Central memory CD8-positive, alpha-beta T cell (primary cell): Measurements from ENCODE around the gene C14orf180.
"Not testable (repeated sequence)": the region's sequence is repeated elsewhere in the genome, so short reads cannot be mapped to it uniquely, and the experiment has no call there.

ENCODE experiments used
- ATAC-seq: fragments of 150-1000 bp; cut with Tn5 transposase; replicated peaks from 2 replicates; pipeline ENCODE4 v1.10.0; 2022; ENCODE audit warnings: mild to moderate bottlenecking, moderate FRiP score, moderate number of reproducible peaks; ENCODE audit not compliant: poor library complexity, severe bottlenecking; ENCODE audit errors: extremely low read depth
- DNase-seq, 2 donors: peaks; one replicate each; pipeline ENCODE4 v3.0.0; 2021; ENCODE audit warnings: low spot score in 2 of 2
- H3K27ac Mint-ChIP-seq: one replicate; pipeline ENCODE4 v1.8.0; 2022; ENCODE audit warnings: low read depth, mild to moderate bottlenecking, moderate library complexity, mixed read lengths
- H3K27me3 Mint-ChIP-seq: one replicate; pipeline ENCODE4 v1.8.0; 2022; ENCODE audit warnings: mixed read lengths
- H3K36me3 Mint-ChIP-seq: one replicate; pipeline ENCODE4 v1.8.0; 2022; ENCODE audit warnings: mild to moderate bottlenecking, moderate library complexity, mixed read lengths; ENCODE audit not compliant: insufficient read depth
- H3K4me1 Mint-ChIP-seq: one replicate; pipeline ENCODE4 v1.8.0; 2022; ENCODE audit warnings: mixed read lengths
- H3K4me3 Mint-ChIP-seq: one replicate; pipeline ENCODE4 v1.8.0; 2022; ENCODE audit warnings: mild to moderate bottlenecking, moderate library complexity, mixed read lengths
- H3K9me3 Mint-ChIP-seq: one replicate; pipeline ENCODE4 v1.8.0; 2022; ENCODE audit warnings: mixed read lengths

The C14orf180 gene

DNA sequence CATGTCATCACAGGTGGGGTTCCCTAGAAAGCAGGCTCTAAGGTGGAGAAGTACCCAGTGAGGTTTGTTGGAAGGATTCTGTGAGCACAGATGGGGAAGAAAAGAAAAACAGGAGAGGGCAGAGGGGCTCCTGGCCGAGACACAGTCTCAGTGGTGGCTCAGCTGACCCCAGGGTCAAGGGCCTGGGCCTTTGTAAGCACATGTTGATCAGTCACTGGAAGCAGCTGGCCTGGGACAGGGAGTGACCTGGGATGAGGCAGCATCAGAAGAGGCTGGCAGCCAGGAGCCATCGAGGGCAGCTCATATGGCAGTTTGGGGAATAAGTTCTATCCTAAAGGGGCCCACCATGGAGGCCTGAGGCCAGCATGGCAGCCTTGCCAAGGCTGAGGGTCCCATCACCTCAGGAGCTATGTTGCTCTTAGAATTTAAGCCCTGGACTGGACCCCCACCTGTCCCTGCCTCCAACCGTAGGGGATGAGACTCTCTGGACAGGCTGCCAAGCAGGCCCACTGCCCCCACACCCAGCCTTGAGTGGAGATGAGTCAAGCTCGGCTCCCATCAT, 31.3 kb downstream of the C14orf180 start:
- Mint-ChIP-seq H3K4me1 (no peaks in the 10 kb centered on the region), H3K9me3 (no peaks in the 10 kb centered on the region), H3K36me3 (no peaks in the 10 kb centered on the region), H3K4me3 (no peak overlapping the region), H3K27ac (no peak overlapping the region), H3K27me3 (peaks cover 71% of the 10 kb centered on the region)
- DNase-seq (no peak), ATAC-seq (no peak)

DNA sequence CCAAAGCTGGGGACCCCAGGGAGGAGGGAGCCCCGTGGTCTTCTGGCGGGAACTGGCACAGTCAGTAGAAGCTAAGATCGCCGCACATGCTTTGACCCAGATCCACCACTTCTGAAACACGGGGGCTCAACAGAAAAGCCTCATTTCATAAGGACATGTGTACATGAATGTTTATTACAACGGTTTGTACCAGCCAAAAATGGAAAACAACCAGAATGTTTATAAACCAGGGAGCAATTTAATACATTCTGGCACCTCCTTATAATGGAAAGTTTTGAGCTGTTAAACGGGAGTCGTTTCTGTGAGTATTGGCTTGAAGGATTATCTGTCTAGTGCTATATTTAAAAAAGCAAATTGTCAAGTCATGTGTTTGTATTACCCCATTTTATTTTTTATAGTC, 32.3 kb downstream of the C14orf180 start:
- H3K36me3 Mint-ChIP-seq = no peaks in the 10 kb centered on the region
- peaks cover 74% of the 10 kb centered on the region for H3K27me3 Mint-ChIP-seq
- no peaks in the 10 kb centered on the region for H3K4me1 Mint-ChIP-seq
- DNase-seq (no peak), ATAC-seq (no peak)
- no peak overlapping the region for H3K4me3 Mint-ChIP-seq
- no peak overlapping the region for H3K27ac Mint-ChIP-seq
- no peaks in the 10 kb centered on the region for H3K9me3 Mint-ChIP-seq

DNA sequence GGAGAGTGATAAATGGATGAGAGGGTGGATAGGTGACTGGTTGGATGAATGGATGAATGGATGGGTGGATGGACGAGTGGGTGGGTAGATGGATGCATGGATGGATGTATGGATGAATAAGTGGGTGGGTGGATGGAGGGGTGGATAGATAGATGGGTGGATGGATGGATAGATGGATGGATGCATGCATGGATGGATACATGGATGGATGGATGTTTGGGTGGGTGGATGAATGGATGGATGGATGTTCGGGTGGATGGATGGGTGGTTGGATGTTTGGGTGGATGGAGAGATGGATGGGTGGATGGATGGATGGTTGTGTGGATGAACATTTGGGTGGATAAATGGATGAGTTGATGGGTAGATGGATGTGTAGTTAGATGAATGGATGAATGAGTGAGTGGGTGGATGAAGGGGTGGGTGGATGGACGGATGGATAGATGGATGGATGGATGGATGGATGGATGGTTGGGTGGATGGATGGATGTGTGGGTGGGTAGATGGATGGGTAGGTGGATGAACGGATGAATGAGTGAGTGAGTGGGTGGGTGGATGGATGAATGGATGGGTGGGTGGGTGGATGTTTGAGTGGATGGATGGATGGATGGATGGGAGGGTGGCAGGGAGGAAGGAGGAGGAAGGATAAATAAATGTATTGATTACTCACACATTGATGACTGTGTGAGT, 34.7 kb downstream of the C14orf180 start:
- Mint-ChIP-seq H3K4me3 (no peak overlapping the region), H3K36me3 (no peaks in the 10 kb centered on the region), H3K27ac (no peak overlapping the region), H3K27me3 (peaks cover 75% of the 10 kb centered on the region), H3K4me1 (no peaks in the 10 kb centered on the region), H3K9me3 (no peaks in the 10 kb centered on the region)
- ATAC-seq (no peak), DNase-seq (no peak)

DNA sequence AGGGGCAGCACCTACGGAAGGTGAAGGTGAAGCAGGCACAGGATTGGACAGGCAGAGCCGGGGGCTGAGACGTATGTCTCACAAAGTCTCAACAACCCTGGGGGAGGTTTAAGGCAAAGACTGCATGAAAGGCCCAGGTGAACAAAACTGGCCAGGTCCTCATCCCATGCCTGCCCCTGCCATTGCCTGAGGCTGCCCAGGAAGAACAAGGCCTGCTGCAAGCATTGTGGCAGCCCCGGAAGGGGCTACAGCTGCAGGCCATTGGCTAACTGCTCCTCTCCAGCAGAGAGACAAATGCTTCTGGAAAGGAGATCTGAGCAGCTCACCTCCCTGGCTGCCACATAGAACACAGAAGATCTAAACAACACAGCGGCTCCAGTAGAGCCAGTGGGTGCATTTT, 45.4 kb downstream of the C14orf180 start:
- H3K9me3 Mint-ChIP-seq = peaks cover 16% of the 10 kb centered on the region
- no peaks in the 10 kb centered on the region for H3K4me1 Mint-ChIP-seq
- H3K27me3 Mint-ChIP-seq = peaks cover 78% of the 10 kb centered on the region
- ATAC-seq (no peak), DNase-seq (no peak)
- no peak overlapping the region for H3K4me3 Mint-ChIP-seq
- H3K27ac Mint-ChIP-seq = no peak overlapping the region
- H3K36me3 Mint-ChIP-seq = no peaks in the 10 kb centered on the region

DNA sequence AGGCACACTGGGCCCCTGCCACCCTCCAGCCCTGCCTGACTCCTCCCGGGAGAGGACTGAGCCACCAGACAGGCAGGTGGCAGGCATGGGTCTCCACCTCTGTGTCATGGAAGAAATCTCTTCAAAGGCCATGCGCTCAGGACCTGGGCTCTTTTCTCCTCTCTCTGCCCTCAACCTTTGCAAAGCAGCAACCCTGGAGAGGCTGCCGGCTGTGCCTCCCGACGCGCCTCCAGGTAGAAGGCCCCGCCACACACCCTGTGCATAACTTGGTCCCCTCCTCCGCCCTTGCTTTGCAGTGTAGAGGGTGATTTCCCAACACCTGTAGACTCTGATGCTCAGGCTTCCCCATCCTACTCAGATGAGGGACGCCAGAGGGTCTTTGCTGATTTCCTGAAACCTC, 53.2 kb downstream of the C14orf180 start:
- no peak for ATAC-seq
- no peak for DNase-seq
- no peak overlapping the region for H3K27ac Mint-ChIP-seq
- peaks cover 2% of the 10 kb centered on the region for H3K36me3 Mint-ChIP-seq
- H3K27me3 Mint-ChIP-seq = peaks cover 40% of the 10 kb centered on the region
- no peaks in the 10 kb centered on the region for H3K4me1 Mint-ChIP-seq
- H3K4me3 Mint-ChIP-seq = no peak overlapping the region
- peaks cover 6% of the 10 kb centered on the region for H3K9me3 Mint-ChIP-seq

DNA sequence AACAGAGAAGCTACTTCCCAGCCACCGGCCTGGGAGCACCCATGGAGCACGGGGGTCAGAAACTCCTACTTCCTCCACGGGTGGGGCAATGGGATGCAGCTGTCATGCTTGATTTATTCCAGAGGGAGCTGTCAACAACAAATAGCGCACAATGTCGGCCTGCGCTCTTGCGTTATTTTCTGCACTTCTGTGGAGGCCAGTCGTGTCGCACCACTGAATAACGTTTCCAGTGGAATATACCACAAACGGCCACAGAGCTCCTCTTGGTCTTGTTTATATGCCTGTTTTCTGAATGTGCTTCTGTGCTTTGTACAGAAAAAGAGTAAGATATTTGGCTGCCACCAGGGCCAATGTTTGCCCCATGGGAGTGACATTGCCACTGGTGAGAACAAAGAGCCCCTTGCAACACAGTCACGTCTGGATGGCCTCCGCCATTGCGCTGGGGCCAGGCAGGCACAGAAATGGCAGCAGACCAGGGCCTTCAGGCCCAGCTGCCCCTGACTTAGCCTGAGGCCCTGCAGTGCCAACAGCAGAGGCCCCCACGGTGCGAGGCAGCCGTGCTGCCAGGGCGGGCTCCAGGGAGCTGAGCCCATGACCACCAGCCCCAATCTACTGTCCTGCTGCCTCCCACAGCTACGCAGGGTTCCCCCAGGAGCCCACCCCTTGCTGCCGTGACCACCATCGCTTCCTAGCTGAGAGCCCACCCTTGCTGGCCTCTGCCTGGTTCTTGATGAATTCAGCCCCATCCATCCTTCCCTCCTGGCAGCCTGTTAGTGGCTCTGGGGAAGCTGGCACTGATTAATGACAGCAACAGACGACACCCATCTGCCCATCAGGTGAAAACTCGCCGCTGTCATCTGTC, 53.9 kb downstream of the C14orf180 start:
- H3K9me3 Mint-ChIP-seq = peaks cover 6% of the 10 kb centered on the region
- no peak overlapping the region for H3K4me3 Mint-ChIP-seq
- no peaks in the 10 kb centered on the region for H3K4me1 Mint-ChIP-seq
- H3K36me3 Mint-ChIP-seq = peaks cover 2% of the 10 kb centered on the region
- DNase-seq = no peak
- ATAC-seq = no peak
- peaks cover 41% of the 10 kb centered on the region for H3K27me3 Mint-ChIP-seq
- no peak overlapping the region for H3K27ac Mint-ChIP-seq

DNA sequence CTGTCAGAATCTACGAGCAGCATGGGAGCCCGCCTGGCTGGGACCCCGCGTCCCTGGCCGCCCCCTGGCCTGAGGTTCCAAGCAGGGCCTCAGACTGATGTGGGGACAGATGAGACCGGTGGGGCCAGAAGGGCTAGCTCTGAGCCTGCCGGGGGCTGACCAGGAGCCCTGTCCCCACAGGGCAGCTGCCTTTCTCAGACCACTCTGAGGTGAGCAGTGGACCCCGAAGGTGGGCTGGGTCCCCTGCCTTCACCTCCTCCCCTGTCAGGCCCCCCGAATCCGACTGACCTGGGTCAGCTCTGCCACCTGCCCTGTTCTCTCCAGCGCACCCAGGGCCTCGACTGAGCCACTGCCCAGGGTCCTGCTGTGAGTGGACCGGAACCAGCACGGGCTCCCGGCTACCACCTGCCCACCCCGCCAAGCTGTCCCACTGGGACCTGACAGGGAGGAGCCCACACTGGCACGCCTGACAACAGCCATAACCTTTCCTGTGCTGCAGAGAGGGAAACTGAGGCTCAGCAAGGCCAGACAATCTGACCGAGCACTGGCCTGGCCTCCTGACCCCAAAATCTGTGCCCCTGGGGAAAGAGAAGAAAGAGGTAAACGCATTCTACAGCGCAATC, 54.7 kb downstream of the C14orf180 start:
- Mint-ChIP-seq H3K9me3 (peaks cover 1% of the 10 kb centered on the region), H3K4me1 (no peaks in the 10 kb centered on the region), H3K4me3 (no peak overlapping the region), H3K36me3 (peaks cover 2% of the 10 kb centered on the region), H3K27ac (no peak overlapping the region), H3K27me3 (peaks cover 42% of the 10 kb centered on the region)
- no peak for DNase-seq
- ATAC-seq = no peak

DNA sequence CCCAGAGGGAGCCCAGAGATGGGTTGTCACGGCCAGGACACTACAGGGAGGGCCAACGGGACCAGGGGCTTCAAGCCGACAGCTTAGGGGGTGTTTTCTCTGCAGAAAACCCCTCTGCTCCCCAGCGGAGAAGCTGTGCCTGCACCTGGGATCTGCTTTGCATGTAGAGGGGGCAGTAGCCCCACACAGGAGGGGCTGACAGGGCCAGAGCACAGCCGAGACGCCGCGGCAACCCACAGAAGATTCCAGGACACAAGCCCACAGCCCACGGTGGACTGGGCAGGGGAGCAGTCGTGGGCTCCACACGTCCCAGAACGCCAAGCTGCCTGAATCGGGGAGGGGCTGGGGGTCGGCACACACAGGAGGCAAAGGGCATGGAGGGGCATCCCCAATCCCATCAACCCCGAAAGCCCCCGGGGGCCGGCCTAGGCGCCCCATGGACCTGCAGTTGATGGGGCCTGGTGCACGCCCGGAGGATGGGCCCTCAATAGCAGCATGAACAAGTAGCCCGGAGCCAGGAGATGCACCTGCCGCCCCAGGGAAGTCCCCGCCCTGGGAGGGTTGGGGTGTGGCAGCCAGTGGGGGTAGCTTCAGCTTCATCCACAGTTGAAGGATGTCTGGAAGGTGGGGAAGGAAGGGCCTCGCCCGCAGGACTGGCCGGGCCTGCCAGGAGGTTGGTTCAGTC, 55.5 kb downstream of the C14orf180 start:
- DNase-seq = no peak
- Mint-ChIP-seq H3K36me3 (peaks cover 2% of the 10 kb centered on the region), H3K27me3 (peaks cover 42% of the 10 kb centered on the region), H3K9me3 (no peaks in the 10 kb centered on the region), H3K4me1 (no peaks in the 10 kb centered on the region), H3K27ac (no peak overlapping the region), H3K4me3 (no peak overlapping the region)
- no peak for ATAC-seq

DNA sequence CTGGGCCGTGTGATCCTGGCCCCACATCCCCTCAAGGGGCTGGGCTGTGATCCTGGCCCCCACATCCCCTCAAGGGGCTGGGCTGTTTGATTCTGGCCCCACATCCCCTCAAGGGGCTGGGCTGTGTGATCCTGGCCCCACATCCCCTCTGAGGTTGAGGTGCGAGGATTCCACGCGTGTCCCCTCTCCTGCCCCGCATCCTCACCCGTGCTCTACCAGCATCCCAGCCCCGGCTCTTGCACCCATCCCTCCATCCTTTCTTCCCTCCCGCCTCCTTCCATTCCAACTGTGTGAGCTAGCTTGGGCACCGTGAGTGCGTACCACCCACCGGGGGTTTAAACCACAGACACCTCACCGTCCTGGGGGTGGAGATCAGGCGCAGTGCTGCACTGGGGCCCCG, 56.2 kb downstream of the C14orf180 start:
- no peak overlapping the region for H3K27ac Mint-ChIP-seq
- H3K27me3 Mint-ChIP-seq = peaks cover 41% of the 10 kb centered on the region

DNA sequence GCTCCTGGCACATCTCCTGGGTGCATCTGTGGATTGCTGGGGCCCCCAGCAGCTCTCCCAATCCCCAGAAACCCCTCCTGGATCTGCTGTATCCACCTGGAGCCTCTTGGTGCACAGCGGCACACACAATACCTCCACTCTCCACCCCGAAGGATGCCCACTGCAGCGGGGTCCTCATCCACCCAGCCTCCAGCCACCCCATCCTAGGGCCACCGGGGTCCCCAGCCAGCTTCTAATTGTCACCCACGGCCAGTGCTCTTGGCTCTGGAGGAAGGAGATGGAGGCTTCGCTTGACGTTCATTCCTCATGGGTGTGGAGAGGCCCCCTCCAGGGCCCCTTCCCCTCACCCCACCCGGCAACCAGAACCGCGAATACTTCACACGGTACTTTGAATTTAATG, 56.6 kb downstream of the C14orf180 start:
- no peak for DNase-seq
- H3K27me3 Mint-ChIP-seq = peaks cover 41% of the 10 kb centered on the region
- no peaks in the 10 kb centered on the region for H3K9me3 Mint-ChIP-seq
- no peak overlapping the region for H3K27ac Mint-ChIP-seq
- H3K4me3 Mint-ChIP-seq = no peak overlapping the region
- peaks cover 2% of the 10 kb centered on the region for H3K36me3 Mint-ChIP-seq
- no peak for ATAC-seq
- no peaks in the 10 kb centered on the region for H3K4me1 Mint-ChIP-seq

More for the DNA sequence above, 56.2 kb downstream of the C14orf180 start:
- H3K4me3 Mint-ChIP-seq = no peak overlapping the region
- H3K36me3 Mint-ChIP-seq = peaks cover 2% of the 10 kb centered on the region
- no peak for ATAC-seq
- no peaks in the 10 kb centered on the region for H3K9me3 Mint-ChIP-seq
- DNase-seq = no peak
- H3K4me1 Mint-ChIP-seq = no peaks in the 10 kb centered on the region

DNA sequence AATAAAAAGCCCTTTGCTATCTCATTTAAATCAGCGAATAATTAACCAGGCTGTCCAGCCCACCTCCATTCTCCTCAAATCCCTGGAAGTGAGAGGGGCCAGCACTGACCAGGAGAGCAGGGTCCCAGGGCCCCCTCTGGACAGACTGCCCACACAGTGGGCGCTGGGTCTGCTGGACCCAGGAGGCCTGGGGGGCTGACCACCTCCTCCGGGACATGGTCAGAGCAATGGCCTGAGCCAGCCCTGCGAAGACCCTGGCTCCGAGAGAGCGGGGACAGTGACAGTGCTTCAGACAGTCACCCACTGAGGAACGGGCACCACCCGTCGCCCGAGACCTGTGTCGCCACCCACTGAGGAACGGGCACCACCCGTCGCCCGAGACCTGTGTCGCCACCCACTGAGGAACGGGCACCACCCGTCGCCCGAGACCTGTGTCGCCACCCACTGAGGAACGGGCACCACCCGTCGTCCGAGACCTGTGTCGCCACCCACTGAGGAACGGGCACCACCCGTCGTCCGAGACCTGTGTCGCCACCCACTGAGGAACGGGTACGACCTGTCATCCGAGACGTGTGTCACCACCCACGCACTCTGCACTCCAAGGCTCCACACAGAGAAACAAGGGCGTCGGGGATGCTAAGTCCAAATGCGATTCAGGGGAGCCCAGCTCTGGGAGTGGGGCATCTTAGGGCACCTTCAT, 57.4 kb downstream of the C14orf180 start:
- H3K27ac Mint-ChIP-seq, H3K9me3 Mint-ChIP-seq, H3K4me3 Mint-ChIP-seq, H3K36me3 Mint-ChIP-seq, DNase-seq, ATAC-seq, H3K4me1 Mint-ChIP-seq: not testable (repeated sequence)
- peaks cover 41% of the 10 kb centered on the region for H3K27me3 Mint-ChIP-seq

DNA sequence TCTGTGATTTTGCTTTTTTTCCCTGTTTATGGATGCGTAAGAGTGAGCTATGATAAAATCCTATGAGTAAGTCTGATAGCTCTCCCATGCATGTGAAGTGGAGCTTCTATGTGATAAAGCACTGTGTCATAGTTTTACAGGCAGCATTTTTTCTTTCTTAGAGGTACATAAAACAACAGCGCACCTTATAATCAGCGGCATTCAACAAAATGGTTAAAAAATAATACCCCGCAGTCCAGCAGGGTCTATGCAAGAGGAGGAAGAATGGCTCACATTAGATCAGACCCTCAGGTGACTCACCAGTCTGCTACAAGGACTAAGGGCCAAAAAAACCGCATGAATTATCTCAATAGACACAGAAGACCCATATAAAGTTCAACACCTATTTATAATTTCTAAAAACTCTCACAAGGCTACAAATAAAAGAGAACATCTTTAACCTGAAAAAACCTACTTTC, 58.0 kb downstream of the C14orf180 start:
- Mint-ChIP-seq H3K36me3 (no peaks in the 10 kb centered on the region), H3K4me3 (no peak overlapping the region), H3K27ac (no peak overlapping the region), H3K4me1 (no peaks in the 10 kb centered on the region), H3K9me3 (no peaks in the 10 kb centered on the region), H3K27me3 (peaks cover 41% of the 10 kb centered on the region)
- ATAC-seq = no peak
- DNase-seq = no peak
